Neural cell (in vitro differentiated cells): ENCODE data around the gene ARRB1. TPM values are rescaled to one million over a fixed set of nuclear protein-coding genes. Genes with fewer than 3 reads are reported as not detected.

Experiments used
- H2AFZ ChIP-seq: fragments of 200-600, 300-800 bp; sonication (generic), shearing (Covaris generic); 2 replicates; pipeline ENCODE4 v1.6.0; 2014; ENCODE audit warnings: low read depth, mild to moderate bottlenecking, antibody characterized with exemption, low read length, moderate library complexity
- H3F3A ChIP-seq: fragments of 200-600 bp; shearing (Covaris generic); 2 replicates; pipeline ENCODE4 v1.6.1; 2016; ENCODE audit warnings: mild to moderate bottlenecking, moderate library complexity, mixed read lengths, antibody characterized with exemption, low read length; ENCODE audit not compliant: insufficient read depth, poor library complexity, severe bottlenecking
- H3K27ac ChIP-seq: fragments of 200-600, 300-800 bp; sonication (generic), shearing (Covaris generic); 2 replicates; pipeline ENCODE4 v1.5.1; 2014; ENCODE audit warnings: mild to moderate bottlenecking, low read length, moderate library complexity
- H3K27me3 ChIP-seq: fragments of 300-800, 200-600 bp; sonication (generic), shearing (Covaris generic); 2 replicates; pipeline ENCODE4 v1.6.0; 2014; ENCODE audit warnings: mild to moderate bottlenecking, low read depth, low read length, moderate library complexity; ENCODE audit not compliant: insufficient read depth
- H3K36me3 ChIP-seq: fragments of 300-800, 200-600 bp; sonication (generic), shearing (Covaris generic); 2 replicates; pipeline ENCODE4 v1.5.1; 2014; ENCODE audit warnings: mild to moderate bottlenecking, antibody characterized with exemption, low read length, moderate library complexity; ENCODE audit not compliant: insufficient read depth
- H3K4me2 ChIP-seq: fragments of 300-800, 200-600 bp; sonication (generic), shearing (Covaris generic); 2 replicates; pipeline ENCODE4 v1.6.0; 2014; ENCODE audit warnings: mild to moderate bottlenecking, low read length
- H3K4me3 ChIP-seq: fragments of 300-800, 200-600 bp; sonication (generic), shearing (Covaris generic); 2 replicates; pipeline ENCODE4 v1.5.1; 2014; ENCODE audit warnings: mild to moderate bottlenecking, low read length, moderate library complexity
- H3K79me2 ChIP-seq: fragments of 200-600 bp; shearing (Covaris generic); replicated peaks from 2 replicates; pipeline ENCODE4 v1.6.0; 2014; ENCODE audit warnings: mild to moderate bottlenecking, low read length, moderate library complexity; ENCODE audit not compliant: insufficient read depth
- H3K9ac ChIP-seq: fragments of 300-800, 200-600 bp; sonication (generic), shearing (Covaris generic); 2 replicates; pipeline ENCODE4 v1.6.1; 2016; ENCODE audit warnings: mild to moderate bottlenecking, low read length, mixed read lengths
- H3K9me2 ChIP-seq: fragments of 200-600 bp; shearing (Covaris generic); 2 replicates; pipeline ENCODE4 v1.6.1; 2016; ENCODE audit warnings: mild to moderate bottlenecking, low read length, mixed read lengths; ENCODE audit not compliant: insufficient read depth
- H3K9me3 ChIP-seq: fragments of 200-600, 300-800 bp; sonication (generic), shearing (Covaris generic); 2 replicates; pipeline ENCODE4 v1.6.1; 2016; ENCODE audit warnings: mild to moderate bottlenecking, mixed run types, low read length, moderate library complexity, mixed read lengths
- H4K20me1 ChIP-seq: fragments of 200-600 bp; shearing (Covaris generic); 2 replicates; pipeline ENCODE4 v1.6.1; 2016; ENCODE audit warnings: mild to moderate bottlenecking, mixed run types; ENCODE audit not compliant: insufficient read depth
- CTCF ChIP-seq: fragments of 450-650 bp; IDR thresholded peaks from 2 replicates; pipeline ENCODE4 v1.5.1; 2014; ENCODE audit warnings: antibody characterized with exemption, mild to moderate bottlenecking, moderate library complexity; ENCODE audit not compliant: poor library complexity, severe bottlenecking
- EP300 ChIP-seq: fragments of 450-650 bp; conservative IDR thresholded peaks from 2 replicates; pipeline ENCODE4 v1.6.1; 2014; ENCODE audit warnings: antibody characterized with exemption, mild to moderate bottlenecking, moderate library complexity; ENCODE audit not compliant: poor library complexity, severe bottlenecking
- EZH2 ChIP-seq: fragments of 200-600, 300-800 bp; shearing (Covaris generic), sonication (generic); IDR thresholded peaks from 2 replicates; pipeline ENCODE4 v1.6.1; 2014; ENCODE audit warnings: antibody characterized with exemption, low read length, borderline replicate concordance, mild to moderate bottlenecking; ENCODE audit not compliant: insufficient read depth, poor library complexity, severe bottlenecking
- MXI1 ChIP-seq: fragments of 450-650 bp; conservative IDR thresholded peaks from 2 replicates; pipeline ENCODE4 v1.6.1; 2014; ENCODE audit warnings: antibody characterized with exemption, mild to moderate bottlenecking; ENCODE audit not compliant: poor library complexity, severe bottlenecking
- POLR2AphosphoS5 ChIP-seq: IDR thresholded peaks from 2 replicates; pipeline ENCODE4 v1.6.1; 2012
- RAD21 ChIP-seq: fragments of 450-650 bp; conservative IDR thresholded peaks from 2 replicates; pipeline ENCODE4 v1.6.1; 2014; ENCODE audit warnings: antibody characterized with exemption, mild to moderate bottlenecking, moderate library complexity
- REST ChIP-seq: IDR thresholded peaks from 2 replicates; pipeline ENCODE4 v1.6.1; 2012; ENCODE audit warnings: borderline replicate concordance
- SMC3 ChIP-seq: fragments of 450-650 bp; conservative IDR thresholded peaks from 2 replicates; pipeline ENCODE4 v1.6.1; 2014; ENCODE audit warnings: antibody characterized with exemption, mild to moderate bottlenecking, moderate library complexity; ENCODE audit not compliant: poor library complexity
- TAF1 ChIP-seq: IDR thresholded peaks from 2 replicates; pipeline ENCODE4 v1.6.1; 2012; ENCODE audit warnings: low read depth
- polyA plus RNA-seq: library from polyadenylated mRNA; depleted of rRNA; stranded (reverse); fragments of >200 nt; gene quantifications from 2 replicates; pipeline ENCODE4 v1.2.3, GENCODE V29; 2014

The ARRB1 gene
- polyA plus RNA-seq, 1 donor from 2014 or later = 5.7 TPM

GRCh38 chr11:75334402-75334891, 17.0 kb downstream of the ARRB1 start:
- no peak for TF ChIP-seq EP300
- H3K36me3 ChIP-seq = no peaks in the 10 kb centered on the region
- no peaks in the 10 kb centered on the region for H3K79me2 ChIP-seq
- no peaks in the 10 kb centered on the region for H3K27me3 ChIP-seq
- no peaks in the 10 kb centered on the region for H4K20me1 ChIP-seq
- H3K9me2 ChIP-seq = no peaks in the 10 kb centered on the region
- H3K9ac ChIP-seq = no peak overlapping the region
- no peak overlapping the region for H3K4me2 ChIP-seq
- H3K9me3 ChIP-seq = no peaks in the 10 kb centered on the region
- no peak overlapping the region for H3K27ac ChIP-seq
- no peak overlapping the region for H3K4me3 ChIP-seq
- no peak overlapping the region for H2AFZ ChIP-seq
- H3F3A ChIP-seq = no peaks in the 10 kb centered on the region

- Histone ChIP-seq H2AFZ (no peak overlapping the region), H3K9me2 (no peaks in the 10 kb centered on the region), H3K36me3 (no peaks in the 10 kb centered on the region), H3K79me2 (no peaks in the 10 kb centered on the region), H3K9ac (no peak overlapping the region), H3K4me3 (no peak overlapping the region), H3K27ac (no peak overlapping the region), H3K9me3 (no peaks in the 10 kb centered on the region), H3K27me3 (no peaks in the 10 kb centered on the region), H3K4me2 (no peak overlapping the region), H3F3A (no peaks in the 10 kb centered on the region), H4K20me1 (no peaks in the 10 kb centered on the region)
- TF ChIP-seq POLR2AphosphoS5 (no peak), REST (no peak), RAD21 (no peak), EZH2 (no peak), MXI1 (no peak), EP300 (no peak), CTCF (no peak), TAF1 (no peak), SMC3 (no peak)
Observed at GRCh38 chr11:75333807-75334140, 17.7 kb downstream of the ARRB1 start.
